Neural progenitor cell (in vitro differentiated cells): ENCODE data around the gene JAKMIP3. TPM values are rescaled to one million over a fixed set of nuclear protein-coding genes. Genes with fewer than 3 reads are reported as not detected.

Experiments used
- DNase-seq: peaks from one replicate; pipeline ENCODE4 v3.0.0-alpha.2; 2016; ENCODE audit warnings: low spot score
- H2AFZ ChIP-seq: fragments of 200-600 bp; sonication (generic); replicated peaks from 2 replicates; pipeline ENCODE4 v1.6.1; 2016; ENCODE audit warnings: antibody characterized with exemption
- H3F3A ChIP-seq: fragments of 200-600 bp; sonication (generic); 2 replicates; pipeline ENCODE4 v1.6.1; 2016; ENCODE audit warnings: antibody characterized with exemption, low read depth
- H3K27ac ChIP-seq: fragments of 200-600 bp; sonication (generic); 2 replicates; pipeline ENCODE4 v1.5.1; 2016; ENCODE audit warnings: mild to moderate bottlenecking
- H3K27me3 ChIP-seq: fragments of 200-600 bp; sonication (generic); 2 replicates; pipeline ENCODE4 v1.6.1; 2016; ENCODE audit warnings: mild to moderate bottlenecking, moderate library complexity
- H3K36me3 ChIP-seq: fragments of 200-600 bp; sonication (generic); 2 replicates; pipeline ENCODE4 v1.5.1; 2016
- H3K4me1 ChIP-seq: fragments of 200-600 bp; sonication (generic); 2 replicates; pipeline ENCODE4 v1.6.1; 2016; ENCODE audit warnings: mixed run types
- H3K4me2 ChIP-seq: fragments of 200-600 bp; sonication (generic); 2 replicates; pipeline ENCODE4 v1.6.1; 2016
- H3K4me3 ChIP-seq: fragments of 200-600 bp; sonication (generic); 2 replicates; pipeline ENCODE4 v1.5.1; 2016
- H3K79me2 ChIP-seq: fragments of 200-600 bp; sonication (generic); 2 replicates; pipeline ENCODE4 v1.6.1; 2016; ENCODE audit warnings: low read depth
- H3K9ac ChIP-seq: fragments of 200-600 bp; sonication (generic); 2 replicates; pipeline ENCODE4 v1.6.1; 2016
- H3K9me3 ChIP-seq: fragments of 200-600 bp; sonication (generic); 2 replicates; pipeline ENCODE4 v1.5.1; 2016; ENCODE audit warnings: low read depth
- H4K20me1 ChIP-seq: fragments of 200-600 bp; sonication (generic); 2 replicates; pipeline ENCODE4 v1.6.1; 2016; ENCODE audit warnings: low read depth
- H3K27ac Mint-ChIP-seq: 3 replicates; pipeline ENCODE4 v1.8.0; 2021; ENCODE audit warnings: mixed read lengths
- H3K27me3 Mint-ChIP-seq: 2 replicates; pipeline ENCODE4 v1.8.0; 2022; ENCODE audit warnings: low read depth, mild to moderate bottlenecking, inconsistent platforms, moderate library complexity, mixed read lengths; ENCODE audit not compliant: insufficient read depth
- H3K36me3 Mint-ChIP-seq: 3 replicates; pipeline ENCODE4 v1.8.0; 2021; ENCODE audit warnings: mixed read lengths
- H3K4me1 Mint-ChIP-seq: 3 replicates; pipeline ENCODE4 v1.8.0; 2021; ENCODE audit warnings: mixed read lengths
- H3K4me3 Mint-ChIP-seq: 3 replicates; pipeline ENCODE4 v1.8.0; 2021; ENCODE audit warnings: mild to moderate bottlenecking, moderate library complexity, mixed read lengths
- H3K9me3 Mint-ChIP-seq: 3 replicates; pipeline ENCODE4 v1.8.0; 2020; ENCODE audit warnings: mixed read lengths
- CTCF ChIP-seq: fragments of 200-600 bp; sonication (generic); IDR thresholded peaks from 2 replicates; pipeline ENCODE4 v1.5.1; 2017; ENCODE audit warnings: antibody characterized with exemption, mild to moderate bottlenecking
- EZH2 ChIP-seq: fragments of 200-600 bp; sonication (generic); IDR thresholded peaks from 2 replicates; pipeline ENCODE4 v1.6.1; 2017; ENCODE audit warnings: antibody characterized with exemption, mild to moderate bottlenecking, moderate library complexity
- EZH2phosphoT487 ChIP-seq: fragments of 200-600 bp; sonication (generic); IDR thresholded peaks from 2 replicates; pipeline ENCODE4 v1.6.1; 2017; ENCODE audit warnings: antibody characterized with exemption
- total RNA-seq: library from RNA; depleted of rRNA; stranded (reverse); fragments of >200 nt; gene quantifications from 2 replicates; pipeline ENCODE4 v1.2.3, GENCODE V29; 2015; ENCODE audit warnings: low replicate concordance

The JAKMIP3 gene
- total RNA-seq, 1 donor from 2014 or later: 0.37 TPM

- H3K9me3 ChIP-seq: no peaks in the 10 kb centered on the region
- H3K4me3 ChIP-seq: no peak overlapping the region
- DNase-seq: no peak
- Mint-ChIP-seq H3K4me3 (no peak overlapping the region), H3K27me3 (peaks cover 4% of the 10 kb centered on the region), H3K9me3 (peaks cover 6% of the 10 kb centered on the region), H3K27ac (no peak overlapping the region), H3K36me3 (no peaks in the 10 kb centered on the region), H3K4me1 (no peaks in the 10 kb centered on the region)
- H2AFZ ChIP-seq: no peak overlapping the region
- TF ChIP-seq EZH2phosphoT487 (no peak), EZH2 (no peak), CTCF (no peak)
- no peak overlapping the region for H3K27ac ChIP-seq
- no peaks in the 10 kb centered on the region for H4K20me1 ChIP-seq
- no peaks in the 10 kb centered on the region for H3K4me1 ChIP-seq
- no peaks in the 10 kb centered on the region for H3K79me2 ChIP-seq
- no peak overlapping the region for H3K9ac ChIP-seq
- H3K36me3 ChIP-seq: no peaks in the 10 kb centered on the region
- no peak overlapping the region for H3K4me2 ChIP-seq
- H3K27me3 ChIP-seq: no peaks in the 10 kb centered on the region
- H3F3A ChIP-seq: no peaks in the 10 kb centered on the region
These were observed 29.0 kb downstream of the JAKMIP3 start for GRCh38 chr10:132094581-132095234.

GRCh38 chr10:132095403-132096113 lies 29.8 kb downstream of the JAKMIP3 start:
- Histone ChIP-seq H3K4me3 (no peak overlapping the region), H2AFZ (no peak overlapping the region), H3K9ac (no peak overlapping the region), H3K4me2 (no peak overlapping the region), H3K79me2 (no peaks in the 10 kb centered on the region), H3F3A (no peaks in the 10 kb centered on the region), H3K36me3 (no peaks in the 10 kb centered on the region), H3K9me3 (no peaks in the 10 kb centered on the region), H3K27me3 (no peaks in the 10 kb centered on the region), H4K20me1 (no peaks in the 10 kb centered on the region), H3K27ac (no peak overlapping the region), H3K4me1 (no peaks in the 10 kb centered on the region)
- DNase-seq: no peak
- H3K27me3 Mint-ChIP-seq: peaks cover 4% of the 10 kb centered on the region
- peak overlapping the region; percentile 18 for H3K27ac Mint-ChIP-seq
- TF ChIP-seq EZH2phosphoT487 (no peak), EZH2 (no peak), CTCF (no peak)
- H3K36me3 Mint-ChIP-seq: no peaks in the 10 kb centered on the region
- no peaks in the 10 kb centered on the region for H3K4me1 Mint-ChIP-seq
- H3K4me3 Mint-ChIP-seq: no peak overlapping the region
- H3K9me3 Mint-ChIP-seq: peaks cover 6% of the 10 kb centered on the region

GRCh38 chr10:132096223-132096622 lies 30.5 kb downstream of the JAKMIP3 start:
- peaks cover 4% of the 10 kb centered on the region for H3K27me3 Mint-ChIP-seq
- no peaks in the 10 kb centered on the region for H3K4me1 Mint-ChIP-seq
- Histone ChIP-seq H3K27me3 (no peaks in the 10 kb centered on the region), H3K4me1 (no peaks in the 10 kb centered on the region), H3F3A (no peaks in the 10 kb centered on the region), H3K9me3 (no peaks in the 10 kb centered on the region), H3K9ac (no peak overlapping the region), H3K79me2 (no peaks in the 10 kb centered on the region), H3K4me2 (no peak overlapping the region), H2AFZ (no peak overlapping the region), H4K20me1 (no peaks in the 10 kb centered on the region), H3K36me3 (no peaks in the 10 kb centered on the region), H3K27ac (no peak overlapping the region), H3K4me3 (no peak overlapping the region)
- no peak for DNase-seq
- peaks cover 6% of the 10 kb centered on the region for H3K9me3 Mint-ChIP-seq
- H3K4me3 Mint-ChIP-seq: no peak overlapping the region
- H3K27ac Mint-ChIP-seq: no peak overlapping the region
- no peak for TF ChIP-seq EZH2
- no peak for TF ChIP-seq CTCF
- no peak for TF ChIP-seq EZH2phosphoT487
- H3K36me3 Mint-ChIP-seq: no peaks in the 10 kb centered on the region
